ENCODE measurements around the gene ADGRD1.

Gene ADGRD1

GRCh38 chr12:131002216-131002631, 48.5 kb downstream of the ADGRD1 start:
- H3K27ac ChIP-seq (ENCODE audit: low read depth, low read length, poor library complexity, severe bottlenecking): no peak overlapping the region
- no peak overlapping the region for H3K4me2 ChIP-seq (ENCODE audit: low read length)
- no peaks in the 10 kb centered on the region for H4K20me1 ChIP-seq (ENCODE audit: insufficient read depth, low read length)
- H3K9me3 ChIP-seq (ENCODE audit: low read length): no peaks in the 10 kb centered on the region
- H3K4me3 ChIP-seq (ENCODE audit: low read depth, low read length, poor library complexity, severe bottlenecking): no peak overlapping the region
- H2AFZ ChIP-seq (ENCODE audit: low read length): no peak overlapping the region
- no peaks in the 10 kb centered on the region for H3K36me3 ChIP-seq (ENCODE audit: insufficient read depth, low read length)
- no peaks in the 10 kb centered on the region for H3K4me1 ChIP-seq (ENCODE audit: insufficient read depth, low read length, severe bottlenecking)
- no peaks in the 10 kb centered on the region for H3K79me2 ChIP-seq (ENCODE audit: insufficient read depth, low read length)
- no peaks in the 10 kb centered on the region for H3K9me2 ChIP-seq (ENCODE audit: low read depth, low read length)
- TF ChIP-seq, protein P1, sequence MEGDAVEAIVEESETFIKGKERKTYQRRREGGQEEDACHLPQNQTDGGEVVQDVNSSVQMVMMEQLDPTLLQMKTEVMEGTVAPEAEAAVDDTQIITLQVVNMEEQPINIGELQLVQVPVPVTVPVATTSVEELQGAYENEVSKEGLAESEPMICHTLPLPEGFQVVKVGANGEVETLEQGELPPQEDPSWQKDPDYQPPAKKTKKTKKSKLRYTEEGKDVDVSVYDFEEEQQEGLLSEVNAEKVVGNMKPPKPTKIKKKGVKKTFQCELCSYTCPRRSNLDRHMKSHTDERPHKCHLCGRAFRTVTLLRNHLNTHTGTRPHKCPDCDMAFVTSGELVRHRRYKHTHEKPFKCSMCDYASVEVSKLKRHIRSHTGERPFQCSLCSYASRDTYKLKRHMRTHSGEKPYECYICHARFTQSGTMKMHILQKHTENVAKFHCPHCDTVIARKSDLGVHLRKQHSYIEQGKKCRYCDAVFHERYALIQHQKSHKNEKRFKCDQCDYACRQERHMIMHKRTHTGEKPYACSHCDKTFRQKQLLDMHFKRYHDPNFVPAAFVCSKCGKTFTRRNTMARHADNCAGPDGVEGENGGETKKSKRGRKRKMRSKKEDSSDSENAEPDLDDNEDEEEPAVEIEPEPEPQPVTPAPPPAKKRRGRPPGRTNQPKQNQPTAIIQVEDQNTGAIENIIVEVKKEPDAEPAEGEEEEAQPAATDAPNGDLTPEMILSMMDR (IDR thresholded peaks at IDR 0.05; ENCODE audit: low read length): no peak
- TF ChIP-seq EZH2 (IDR thresholded peaks at IDR 0.05; ENCODE audit: borderline replicate concordance, low read length): no peak
- no peaks in the 10 kb centered on the region for H3F3A ChIP-seq (ENCODE audit: insufficient read depth, low read length)
- H3K9ac ChIP-seq (ENCODE audit: low read length): no peak overlapping the region
- no peaks in the 10 kb centered on the region for H3K27me3 ChIP-seq (ENCODE audit: insufficient read depth, low read length)

DNA sequence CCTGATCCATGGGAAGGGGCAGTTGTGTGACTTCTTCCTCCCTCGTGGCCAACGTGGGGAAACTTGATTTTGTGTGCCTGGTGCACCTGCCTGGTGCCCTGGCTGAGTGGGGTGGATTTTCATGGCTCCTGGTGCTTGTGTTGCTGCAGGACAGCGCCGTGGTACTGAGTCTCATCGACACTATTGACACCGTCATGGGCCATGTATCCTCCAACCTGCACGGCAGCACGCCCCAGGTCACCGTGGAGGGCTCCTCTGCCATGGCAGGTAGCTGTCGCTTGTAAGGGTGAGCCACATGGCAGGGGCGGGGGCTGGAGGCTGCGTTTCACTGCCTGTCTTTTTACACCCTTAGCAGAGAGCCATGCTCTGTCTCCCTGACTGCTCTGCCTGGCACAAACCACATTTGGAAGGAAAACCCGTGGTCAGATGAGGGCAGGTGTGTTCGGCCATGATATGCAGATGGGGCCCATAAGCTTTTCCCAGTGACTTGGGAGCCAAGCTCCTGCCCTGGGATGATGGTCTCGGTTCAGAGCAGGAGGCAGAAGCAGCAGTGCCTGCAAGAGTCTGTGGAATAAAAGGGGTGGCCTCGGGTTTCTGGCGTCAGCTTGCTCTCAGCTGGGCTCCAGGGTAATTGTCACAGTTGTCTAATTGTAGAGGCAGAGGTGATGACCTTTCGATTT, 49.5 kb downstream of the ADGRD1 start:
- no peak overlapping the region for H3K9ac ChIP-seq (ENCODE audit: low read length)
- no peaks in the 10 kb centered on the region for H3F3A ChIP-seq (ENCODE audit: insufficient read depth, low read length)
- H3K27ac ChIP-seq (ENCODE audit: low read depth, low read length, poor library complexity, severe bottlenecking): no peak overlapping the region
- H3K36me3 ChIP-seq (ENCODE audit: insufficient read depth, low read length): no peaks in the 10 kb centered on the region
- no peaks in the 10 kb centered on the region for H3K27me3 ChIP-seq (ENCODE audit: insufficient read depth, low read length)
- no peak overlapping the region for H3K4me2 ChIP-seq (ENCODE audit: low read length)
- no peaks in the 10 kb centered on the region for H3K79me2 ChIP-seq (ENCODE audit: insufficient read depth, low read length)
- H3K9me2 ChIP-seq (ENCODE audit: low read depth, low read length): no peaks in the 10 kb centered on the region
- no peaks in the 10 kb centered on the region for H4K20me1 ChIP-seq (ENCODE audit: insufficient read depth, low read length)
- H3K9me3 ChIP-seq (ENCODE audit: low read length): no peaks in the 10 kb centered on the region
- TF ChIP-seq, protein P1 (IDR thresholded peaks at IDR 0.05; ENCODE audit: low read length): no peak
- TF ChIP-seq EZH2 (IDR thresholded peaks at IDR 0.05; ENCODE audit: borderline replicate concordance, low read length): no peak
- no peak overlapping the region for H3K4me3 ChIP-seq (ENCODE audit: low read depth, low read length, poor library complexity, severe bottlenecking)
- no peak overlapping the region for H2AFZ ChIP-seq (ENCODE audit: low read length)
- H3K4me1 ChIP-seq (ENCODE audit: insufficient read depth, low read length, severe bottlenecking): no peaks in the 10 kb centered on the region

DNA sequence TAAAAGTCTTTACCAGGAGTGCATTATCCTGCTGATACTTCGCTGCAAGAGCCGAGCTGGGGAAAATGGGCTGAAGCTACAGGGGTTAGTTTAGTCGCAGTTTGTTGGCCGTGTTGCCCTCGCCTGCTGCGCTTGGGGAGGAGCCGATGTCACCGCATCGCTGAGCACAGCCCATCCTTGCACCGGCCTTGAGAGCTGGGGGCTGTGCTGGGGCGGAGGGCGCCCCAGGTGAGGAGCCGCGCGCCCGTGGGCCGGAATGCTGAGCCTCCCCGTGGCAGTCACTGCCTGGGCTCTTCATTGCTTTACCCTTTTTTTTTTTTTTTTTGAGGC, 50.0 kb downstream of the ADGRD1 start:
- Histone ChIP-seq H3K9me3 (ENCODE audit: low read length) (no peaks in the 10 kb centered on the region), H3K9me2 (ENCODE audit: low read depth, low read length) (no peaks in the 10 kb centered on the region), H3K36me3 (ENCODE audit: insufficient read depth, low read length) (no peaks in the 10 kb centered on the region), H4K20me1 (ENCODE audit: insufficient read depth, low read length) (no peaks in the 10 kb centered on the region), H2AFZ (ENCODE audit: low read length) (no peak overlapping the region), H3K4me2 (ENCODE audit: low read length) (no peak overlapping the region), H3K27me3 (ENCODE audit: insufficient read depth, low read length) (no peaks in the 10 kb centered on the region), H3K27ac (ENCODE audit: low read depth, low read length, poor library complexity, severe bottlenecking) (no peak overlapping the region), H3K4me3 (ENCODE audit: low read depth, low read length, poor library complexity, severe bottlenecking) (no peak overlapping the region), H3K9ac (ENCODE audit: low read length) (no peak overlapping the region), H3K4me1 (ENCODE audit: insufficient read depth, low read length, severe bottlenecking) (no peaks in the 10 kb centered on the region), H3K79me2 (ENCODE audit: insufficient read depth, low read length) (no peaks in the 10 kb centered on the region), H3F3A (ENCODE audit: insufficient read depth, low read length) (no peaks in the 10 kb centered on the region)
- TF ChIP-seq EZH2 (IDR thresholded peaks at IDR 0.05; ENCODE audit: borderline replicate concordance, low read length): no peak
- TF ChIP-seq, protein P1 (IDR thresholded peaks at IDR 0.05; ENCODE audit: low read length): no peak

All from OCI-LY1 (cell line).